ENCODE results near the gene ATP6V0A1.
"Not testable (repeated sequence)": the region's sequence is repeated elsewhere in the genome, so short reads cannot be mapped to it uniquely, and the experiment has no call there.

ATP6V0A1 gene

DNA sequence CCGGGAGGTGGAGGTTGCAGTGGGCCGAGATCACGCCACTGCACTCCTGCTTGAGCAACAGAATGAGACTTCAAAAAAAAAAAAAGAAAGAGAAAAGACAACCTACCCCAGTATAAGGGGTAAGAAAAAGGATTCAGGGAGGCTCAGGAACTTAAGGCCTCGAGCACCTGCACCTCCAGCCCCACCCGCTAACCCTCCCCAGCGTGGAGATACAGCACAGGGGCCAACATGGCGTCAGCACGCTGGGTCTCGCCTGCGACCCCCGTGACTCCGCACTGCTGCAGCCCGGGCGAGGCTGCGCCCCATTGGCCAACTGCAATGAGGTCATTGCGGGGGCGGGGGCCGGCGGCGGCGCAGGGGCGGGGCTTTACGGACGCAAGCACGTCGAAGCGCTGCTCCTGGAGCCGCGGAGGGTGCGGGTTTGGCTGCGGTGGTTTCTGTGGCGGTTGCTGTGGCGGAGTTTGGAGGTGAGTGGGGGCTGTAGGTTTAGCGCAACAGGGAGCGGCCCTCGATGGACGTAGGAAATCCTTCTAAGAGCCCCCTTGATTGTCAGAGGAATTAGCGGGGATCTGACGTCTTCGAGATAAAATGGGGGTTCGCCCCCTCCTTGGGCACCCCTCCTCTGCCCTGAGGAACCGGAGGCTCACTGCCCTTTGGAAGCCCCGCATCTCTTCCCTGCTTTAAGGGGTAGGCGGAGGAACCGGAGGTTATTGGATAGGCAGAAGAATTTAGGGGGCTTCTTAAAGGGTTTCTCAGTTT lies at the start of gene ATP6V0A1:
ATP6V0A1 (plus strand) TSS at position 382 of the 759 bp plus-strand sequence. CDS start 2,017 bp downstream, outside the sequence.
- peak; percentile 87 to 91 (median 89) for DNase-seq (ENCODE audit: low read depth in 2 of 3, low spot score in 1 of 3)

- DNase-seq (ENCODE audit: low read depth in 2 of 3, low spot score in 1 of 3): no peak
These were observed 49.0 kb upstream of the ATP6V0A1 start for GRCh38 chr17:42409523-42410318.

- DNase-seq (ENCODE audit: low read depth in 2 of 3, low spot score in 1 of 3): no peak
These were observed 48.4 kb upstream of the ATP6V0A1 start for GRCh38 chr17:42410319-42410685.

DNA sequence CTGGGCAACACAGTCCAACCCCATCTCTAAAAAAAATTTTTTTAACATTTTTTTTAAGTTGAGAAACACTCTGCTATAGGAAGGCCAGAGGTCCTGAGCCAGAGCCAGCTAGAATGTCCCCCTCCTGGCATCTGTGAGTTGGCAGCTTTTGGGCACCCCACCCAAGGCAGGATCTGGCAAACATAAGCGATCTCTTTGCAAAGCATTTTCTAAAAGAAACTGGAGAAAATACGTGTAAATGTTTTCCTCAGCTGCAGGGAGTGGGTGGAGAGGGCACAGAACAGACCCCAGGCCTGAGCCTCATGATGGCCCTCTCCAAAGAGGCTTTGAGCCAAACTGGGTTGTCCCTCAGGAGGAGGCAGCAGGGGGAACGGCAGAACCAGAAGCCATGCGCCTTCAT lies 47.3 kb upstream of the ATP6V0A1 start:
- no peak for DNase-seq (ENCODE audit: low read depth in 2 of 3, low spot score in 1 of 3)

DNA sequence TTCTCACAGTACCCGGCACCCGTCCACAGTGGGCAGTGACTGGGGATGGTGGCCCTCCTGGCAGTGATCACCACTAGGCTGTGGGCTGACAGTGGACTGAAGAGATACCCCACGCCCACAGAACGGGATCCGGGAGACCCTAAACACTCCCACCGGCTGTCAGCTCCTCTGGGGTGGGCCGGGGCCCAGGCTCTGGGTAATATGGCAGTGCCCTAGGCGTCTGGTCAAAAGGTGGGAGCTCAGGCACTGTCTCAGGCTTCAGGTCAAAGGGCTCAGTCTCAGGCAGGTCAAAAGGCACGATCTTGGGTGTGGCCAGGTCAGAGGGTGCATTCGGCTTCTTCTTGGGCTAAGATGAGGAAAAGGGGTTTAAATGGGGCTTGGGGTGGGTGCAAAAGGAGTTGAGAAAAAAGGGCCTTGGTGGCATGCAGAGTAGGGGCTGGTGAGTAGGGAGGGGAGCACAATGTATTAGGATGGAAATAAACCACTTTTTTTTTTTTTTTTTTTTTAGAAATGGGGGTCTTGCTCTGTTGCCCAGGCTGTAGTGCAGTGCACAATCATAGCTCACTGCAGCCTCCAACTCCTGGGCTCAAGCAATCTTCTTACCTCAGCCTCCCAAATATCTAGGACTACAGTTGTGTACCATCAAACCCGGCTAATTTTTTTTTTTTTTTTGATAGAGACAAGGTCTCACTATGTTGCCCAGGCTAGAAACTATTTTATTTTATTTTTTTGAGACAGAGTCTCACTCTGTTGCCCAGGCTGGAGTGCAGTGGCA lies 46.6 kb upstream of the ATP6V0A1 start:
- DNase-seq (ENCODE audit: low read depth in 2 of 3, low spot score in 1 of 3): no peak

- DNase-seq (ENCODE audit: low read depth in 2 of 3, low spot score in 1 of 3): no peak
These were observed 45.1 kb upstream of the ATP6V0A1 start for GRCh38 chr17:42413464-42414040.

DNA sequence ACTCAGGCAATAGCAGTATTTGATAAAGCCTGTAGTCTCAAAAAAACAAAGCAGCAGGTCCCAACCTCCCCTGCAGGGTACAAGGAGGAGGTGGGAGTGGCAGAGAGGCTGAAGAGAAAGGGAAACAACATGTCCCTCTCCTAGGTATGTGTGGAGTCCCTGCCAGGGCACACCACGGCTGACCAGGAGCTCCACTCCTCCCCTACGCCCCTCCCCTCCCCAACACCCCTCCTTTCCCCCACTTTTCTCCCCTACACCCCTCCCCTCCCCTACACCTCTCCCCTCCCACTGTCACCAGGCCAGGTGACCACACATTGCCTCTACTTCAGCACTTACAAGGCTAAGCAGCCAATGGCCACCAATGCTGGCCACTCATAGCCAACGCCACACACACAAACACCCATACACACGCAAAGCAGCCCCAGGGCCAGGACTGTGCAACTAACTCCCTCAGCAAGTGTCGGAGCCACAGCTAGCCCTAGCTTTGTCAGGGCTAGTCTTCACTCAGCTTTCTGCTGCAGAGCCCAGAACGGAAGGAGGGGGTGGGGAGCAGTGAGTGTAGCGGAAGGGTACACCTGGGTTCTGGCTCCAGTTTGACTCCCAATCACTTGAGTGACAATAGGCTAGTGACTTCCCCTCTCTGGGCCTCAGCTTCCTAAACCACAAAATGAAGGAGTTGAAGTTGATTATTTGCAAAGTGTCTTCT lies 43.8 kb upstream of the ATP6V0A1 start:
- DNase-seq (ENCODE audit: low read depth in 2 of 3, low spot score in 1 of 3): peak; percentile 32 to 56 (median 42)

DNA sequence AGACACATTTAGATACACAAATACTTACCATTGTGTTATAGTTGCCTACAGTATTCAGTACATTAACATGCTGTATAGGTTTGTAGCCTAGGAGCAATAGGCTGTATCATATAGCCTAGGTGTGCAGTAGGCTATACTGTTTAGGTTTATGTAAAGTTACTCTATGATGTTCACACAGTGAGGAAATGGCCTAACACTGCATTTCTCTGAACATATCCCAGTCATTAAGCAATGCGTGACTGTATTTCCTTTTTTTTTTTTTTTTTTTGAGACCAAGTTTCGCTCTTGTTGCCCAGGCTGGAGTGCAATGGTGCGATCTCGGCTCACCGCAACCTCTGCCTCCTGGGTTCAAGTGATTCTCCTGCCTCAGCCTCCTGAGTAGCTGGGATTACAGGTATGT lies 40.7 kb upstream of the ATP6V0A1 start:
- DNase-seq (ENCODE audit: low read depth in 2 of 3, low spot score in 1 of 3): not testable (repeated sequence)

DNA sequence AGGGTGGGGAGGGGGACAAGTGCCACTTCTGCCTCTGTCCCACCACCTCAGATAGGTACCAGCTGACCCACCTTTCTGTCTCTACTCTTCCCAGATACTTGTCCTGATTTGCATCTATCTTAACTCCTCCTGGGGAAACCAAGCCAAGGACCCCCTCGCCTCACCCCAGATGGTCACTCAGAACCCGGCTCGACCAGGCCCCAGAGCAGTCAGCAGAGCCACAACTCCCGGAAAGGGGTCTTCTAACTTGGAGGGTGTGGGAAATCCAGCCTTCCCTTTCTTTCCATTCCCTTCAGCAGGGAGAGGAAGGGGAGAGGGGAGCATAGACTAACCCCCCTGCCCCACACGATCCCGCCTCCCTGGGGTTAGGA lies 37.6 kb upstream of the ATP6V0A1 start:
- no peak for DNase-seq (ENCODE audit: low read depth in 2 of 3, low spot score in 1 of 3)

GRCh38 chr17:42421507-42422338 lies 37.0 kb upstream of the ATP6V0A1 start:
- no peak for DNase-seq (ENCODE audit: low read depth in 2 of 3, low spot score in 1 of 3)

DNA sequence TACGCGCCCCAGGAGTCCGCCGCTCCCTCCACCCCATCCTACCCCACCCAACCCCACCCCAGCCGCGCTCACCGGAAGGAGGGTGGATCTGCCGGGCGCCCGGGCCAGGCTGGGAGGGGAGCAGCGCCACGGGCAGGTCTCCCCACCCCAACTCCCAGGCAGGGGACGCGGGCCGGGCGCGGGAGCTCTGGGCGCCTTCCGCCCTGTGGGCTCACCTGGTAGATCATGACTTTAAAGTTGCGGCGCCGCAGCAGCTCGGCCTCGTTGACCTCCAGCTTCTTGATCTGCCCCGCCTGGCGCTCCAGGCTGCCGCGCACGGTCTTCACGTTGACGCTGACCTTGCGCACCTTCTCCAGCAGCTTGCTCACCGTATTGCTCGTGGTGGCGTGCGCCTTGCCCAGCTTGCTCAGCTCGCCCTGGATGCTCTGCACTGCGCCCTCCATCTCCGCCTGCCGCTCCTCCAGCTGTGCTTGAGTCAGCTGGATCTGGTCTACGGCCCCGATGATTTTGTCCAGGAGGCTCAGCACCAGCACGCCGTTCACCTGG lies 36.2 kb upstream of the ATP6V0A1 start:
- no peak for DNase-seq (ENCODE audit: low read depth in 2 of 3, low spot score in 1 of 3)

DNA sequence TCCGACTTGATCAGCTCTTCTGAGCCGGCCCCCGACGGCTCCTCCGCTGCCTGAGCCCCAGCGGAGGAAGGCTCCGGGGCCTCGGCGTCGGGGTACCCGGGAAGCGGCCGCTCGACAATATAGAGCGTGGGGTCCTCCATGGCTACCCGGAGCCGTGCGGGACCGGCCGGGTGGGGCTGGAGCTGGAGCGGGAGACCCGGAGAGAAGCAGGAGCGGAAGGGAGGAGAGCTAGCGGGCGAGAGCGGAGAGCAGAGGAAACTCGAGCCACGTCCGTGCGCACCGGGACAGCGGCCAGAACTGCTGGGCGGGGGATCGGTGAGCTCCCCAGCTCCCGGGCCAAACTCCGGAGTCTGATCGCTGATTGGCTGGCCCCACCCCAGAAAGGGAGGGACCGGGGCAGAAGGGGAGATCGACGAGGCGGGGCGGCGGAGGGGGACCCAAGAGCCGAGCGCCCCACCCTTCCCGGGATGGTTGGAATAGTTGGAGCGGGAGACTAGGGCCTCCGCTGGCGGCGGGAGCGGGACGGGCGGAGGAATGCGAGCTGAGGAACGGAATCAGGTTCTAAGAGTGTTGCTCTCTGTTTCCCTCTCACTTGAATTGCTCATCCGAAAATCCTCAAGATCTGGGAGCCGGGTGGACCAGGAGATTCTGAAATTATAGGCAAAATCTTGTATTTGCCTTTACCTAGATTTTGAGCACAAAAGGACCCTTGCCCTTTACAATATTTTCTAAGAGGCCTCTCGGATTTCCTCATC lies 35.5 kb upstream of the ATP6V0A1 start, which contains the start of gene CAVIN1:
CAVIN1 (minus strand) TSS at position 299 of the 755 bp plus-strand sequence; CDS start at position 140, 159 bp downstream.
- DNase-seq (ENCODE audit: low read depth in 2 of 3, low spot score in 1 of 3): no peak

GRCh38 chr17:42423766-42424165 lies 34.9 kb upstream of the ATP6V0A1 start:
- DNase-seq (ENCODE audit: low read depth in 2 of 3, low spot score in 1 of 3): no peak

GRCh38 chr17:42424991-42425610 lies 33.6 kb upstream of the ATP6V0A1 start:
- no peak for DNase-seq (ENCODE audit: low read depth in 2 of 3, low spot score in 1 of 3)

GRCh38 chr17:42428141-42428944 lies 30.3 kb upstream of the ATP6V0A1 start:
- DNase-seq (ENCODE audit: low read depth in 2 of 3, low spot score in 1 of 3): no peak

- DNase-seq (ENCODE audit: low read depth in 2 of 3, low spot score in 1 of 3): no peak
These were observed 28.8 kb upstream of the ATP6V0A1 start for GRCh38 chr17:42429726-42430447.

- no peak for DNase-seq (ENCODE audit: low read depth in 2 of 3, low spot score in 1 of 3)
These were observed 26.9 kb upstream of the ATP6V0A1 start for GRCh38 chr17:42431758-42432161.
